DMS114 treated with DMSO at 0.1 percent for 48 hours (cell line): ENCODE data around the gene NSUN3.
A peak's percentile ranks its signal among the peaks of the same experiment; 100 is the strongest.
"Not testable (repeated sequence)": the region's sequence is repeated elsewhere in the genome, so short reads cannot be mapped to it uniquely, and the experiment has no call there.

Experiments
- DNase-seq: peaks from one replicate; lab custom pipeline; 2025; ENCODE audit not compliant: unreplicated experiment; lab: John Stamatoyannopoulos, UW

The NSUN3 gene

DNA sequence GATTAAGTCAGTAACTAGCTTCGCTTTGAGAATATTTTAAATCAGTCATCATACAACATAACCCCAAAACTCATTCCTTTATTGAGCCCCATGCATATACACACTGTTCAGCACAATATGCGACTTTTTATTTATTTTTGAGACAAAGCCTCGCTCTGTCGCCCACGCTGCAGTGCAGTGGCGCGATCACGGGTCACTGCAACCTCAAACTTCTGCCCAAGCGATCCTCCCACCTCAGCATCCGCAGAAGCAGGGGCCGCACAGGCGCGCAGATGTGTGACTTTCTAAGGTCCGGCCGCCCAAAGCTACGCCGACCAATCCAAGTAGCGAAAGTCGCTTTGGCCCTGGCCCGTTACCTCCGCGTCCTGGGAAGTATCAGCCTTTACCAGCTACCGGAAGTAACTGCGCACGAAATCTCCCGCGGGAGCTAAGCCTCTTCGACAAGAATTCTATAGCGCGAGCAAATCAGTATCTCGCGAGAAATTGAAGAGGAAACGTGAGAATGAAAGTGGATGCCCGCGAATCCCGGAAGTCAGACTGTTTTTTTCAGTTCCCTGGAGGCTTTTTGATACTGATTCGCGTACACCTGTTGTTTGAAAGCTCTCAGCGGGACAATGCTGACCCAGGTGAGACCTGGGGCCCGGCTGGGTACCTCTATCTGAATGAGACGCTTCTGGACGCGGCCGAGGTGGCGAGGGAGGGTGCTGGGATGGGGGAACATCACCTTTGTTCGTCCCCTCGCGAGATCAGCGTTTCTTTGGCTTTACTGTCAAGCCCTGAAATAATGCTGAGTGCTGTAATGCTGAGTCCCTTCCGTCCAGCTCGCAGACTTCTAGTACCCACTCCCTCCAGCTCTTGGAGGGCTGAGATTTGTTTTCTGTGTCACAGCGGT, at the start of gene NSUN3, which contains the start of gene DHFR2:
Gene NSUN3 (plus strand): TSS at position 549 of the 892 bp plus-strand sequence. CDS start 66 bp downstream, at position 615.
Gene DHFR2 (minus strand): TSS at position 404 of the 892 bp plus-strand sequence. CDS start 1,405 bp downstream, outside the sequence.
- peak; percentile 90 for DNase-seq

GRCh38 chr3:94015025-94015424, 47.8 kb upstream of the NSUN3 start:
- DNase-seq: no peak

- no peak for DNase-seq
Measured at GRCh38 chr3:94019659-94020058, 43.2 kb upstream of the NSUN3 start.

DNA sequence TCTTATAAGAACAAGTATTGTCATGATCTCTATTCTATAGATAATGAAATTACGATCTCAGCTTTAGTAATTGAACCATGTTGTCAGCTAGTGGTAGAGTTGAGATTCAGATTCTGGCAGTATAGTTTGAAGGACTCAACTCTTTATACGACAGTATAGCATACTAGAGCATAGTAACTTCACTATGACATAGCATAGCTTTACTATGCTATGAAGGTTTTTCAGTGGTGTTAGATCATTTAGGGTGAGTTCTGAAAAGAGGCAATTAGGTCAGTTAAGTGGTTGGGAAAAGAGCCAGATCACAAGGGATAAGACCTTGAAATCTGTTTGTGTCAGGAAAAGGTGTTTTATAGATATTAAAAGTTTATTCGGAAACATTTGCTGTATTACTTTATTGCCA, 42.6 kb upstream of the NSUN3 start:
- DNase-seq: no peak

DNA sequence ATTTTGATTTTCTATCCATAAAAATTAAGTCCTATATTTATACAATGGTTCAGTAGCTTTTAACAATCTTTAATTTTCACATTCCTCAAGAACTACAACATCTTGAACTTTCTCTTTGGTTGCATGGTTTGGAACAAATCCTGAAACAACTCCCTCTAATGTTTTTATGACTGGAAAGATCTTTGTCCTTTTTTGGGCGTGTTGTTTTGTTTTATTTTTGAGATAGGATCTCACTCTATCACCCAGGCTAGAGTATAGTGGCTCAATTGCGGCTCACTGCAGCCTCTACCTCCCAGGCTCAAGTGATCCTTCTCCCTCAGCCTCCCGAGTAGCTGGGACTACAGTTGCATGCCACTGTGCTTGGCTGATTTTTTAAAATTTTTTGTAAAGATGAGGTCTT, 38.5 kb upstream of the NSUN3 start:
- no peak for DNase-seq

- DNase-seq: no peak
Measured at GRCh38 chr3:94026623-94027022, 36.2 kb upstream of the NSUN3 start.

DNA sequence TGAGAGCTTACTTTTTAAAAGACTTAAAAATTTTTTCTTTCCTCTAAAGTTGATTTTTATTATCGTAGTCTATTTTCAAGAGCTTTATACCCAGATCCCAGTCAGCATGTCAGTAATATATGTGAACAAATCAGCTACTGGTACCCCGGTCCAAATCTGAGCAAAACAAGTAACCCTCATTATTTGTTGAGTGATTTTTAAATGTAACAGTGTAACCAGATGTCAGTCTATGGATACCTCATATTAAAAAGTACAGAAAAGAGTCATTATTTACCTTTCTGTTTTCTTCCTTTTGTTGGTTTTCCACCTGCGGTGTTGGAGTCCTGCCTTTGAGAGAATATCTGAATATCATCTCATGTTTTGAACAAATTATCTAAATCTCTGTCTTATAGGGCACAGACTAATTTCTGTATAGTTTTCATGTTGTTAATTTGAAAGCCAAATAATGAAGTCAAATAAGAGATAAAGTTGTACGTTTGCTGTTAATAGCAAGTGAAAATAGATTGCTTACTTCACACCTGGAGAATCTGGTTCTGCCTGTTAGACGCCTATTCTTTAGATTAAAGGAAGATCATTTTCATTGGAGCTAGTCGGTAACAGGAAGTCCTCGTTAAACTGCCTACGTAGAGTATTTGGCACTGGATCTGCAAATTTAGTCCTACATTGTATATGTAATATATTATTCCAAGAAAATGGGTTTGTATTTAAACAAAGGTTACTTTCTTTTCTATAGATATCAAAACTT, 34.6 kb upstream of the NSUN3 start, which contains the start of gene STX19:
Gene STX19 (minus strand): TSS at position 505 of the 745 bp plus-strand sequence. CDS start 13,328 bp downstream, outside the sequence.
- no peak for DNase-seq

DNA sequence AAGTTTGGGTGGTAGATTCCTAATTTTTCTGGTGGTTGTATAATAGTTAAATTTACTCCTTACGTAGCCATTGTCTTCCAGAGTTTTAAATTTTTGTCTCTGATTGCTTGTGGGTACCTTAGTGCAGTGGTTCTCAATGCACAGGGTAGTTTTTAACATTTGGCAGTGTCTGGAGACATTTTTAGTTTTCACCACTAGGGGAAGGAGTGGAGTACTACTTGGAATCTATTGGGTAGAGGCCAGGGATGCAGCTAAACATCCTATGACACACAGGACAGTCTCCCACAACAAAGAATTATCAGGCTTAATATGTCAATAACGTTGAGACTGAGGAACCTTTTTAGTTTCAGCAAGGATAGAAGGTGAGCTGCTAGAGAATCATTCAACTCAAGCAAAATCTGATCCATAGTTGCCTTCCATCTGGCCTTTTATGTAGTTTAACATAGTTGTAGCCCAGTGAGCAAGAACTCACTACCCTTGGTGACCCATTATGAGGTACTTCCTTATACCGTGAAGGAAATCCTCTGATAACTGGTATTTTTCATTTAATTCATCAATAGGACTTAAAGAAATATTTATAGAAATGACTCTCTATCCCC, 25.9 kb upstream of the NSUN3 start:
- DNase-seq: no peak

DNA sequence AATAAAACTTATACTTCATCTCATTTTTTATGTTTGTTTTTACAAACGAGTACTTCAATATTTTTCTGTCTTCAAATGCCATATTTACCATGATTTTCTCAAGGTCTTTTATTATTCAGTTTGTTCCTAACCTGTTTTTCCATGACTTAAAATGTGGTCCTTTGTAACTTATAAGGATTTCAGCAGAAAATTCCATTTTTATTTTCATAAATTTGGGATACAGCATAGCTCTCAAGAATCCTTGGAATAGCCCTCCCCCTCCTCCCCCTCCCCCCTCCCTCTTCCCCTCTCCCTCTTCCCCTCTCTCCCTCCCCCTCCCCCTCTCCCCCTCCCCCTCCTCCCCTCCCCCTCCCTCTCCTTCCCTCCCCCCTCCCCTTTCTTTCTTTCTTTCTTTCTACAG, 19.6 kb upstream of the NSUN3 start:
- no peak for DNase-seq

DNA sequence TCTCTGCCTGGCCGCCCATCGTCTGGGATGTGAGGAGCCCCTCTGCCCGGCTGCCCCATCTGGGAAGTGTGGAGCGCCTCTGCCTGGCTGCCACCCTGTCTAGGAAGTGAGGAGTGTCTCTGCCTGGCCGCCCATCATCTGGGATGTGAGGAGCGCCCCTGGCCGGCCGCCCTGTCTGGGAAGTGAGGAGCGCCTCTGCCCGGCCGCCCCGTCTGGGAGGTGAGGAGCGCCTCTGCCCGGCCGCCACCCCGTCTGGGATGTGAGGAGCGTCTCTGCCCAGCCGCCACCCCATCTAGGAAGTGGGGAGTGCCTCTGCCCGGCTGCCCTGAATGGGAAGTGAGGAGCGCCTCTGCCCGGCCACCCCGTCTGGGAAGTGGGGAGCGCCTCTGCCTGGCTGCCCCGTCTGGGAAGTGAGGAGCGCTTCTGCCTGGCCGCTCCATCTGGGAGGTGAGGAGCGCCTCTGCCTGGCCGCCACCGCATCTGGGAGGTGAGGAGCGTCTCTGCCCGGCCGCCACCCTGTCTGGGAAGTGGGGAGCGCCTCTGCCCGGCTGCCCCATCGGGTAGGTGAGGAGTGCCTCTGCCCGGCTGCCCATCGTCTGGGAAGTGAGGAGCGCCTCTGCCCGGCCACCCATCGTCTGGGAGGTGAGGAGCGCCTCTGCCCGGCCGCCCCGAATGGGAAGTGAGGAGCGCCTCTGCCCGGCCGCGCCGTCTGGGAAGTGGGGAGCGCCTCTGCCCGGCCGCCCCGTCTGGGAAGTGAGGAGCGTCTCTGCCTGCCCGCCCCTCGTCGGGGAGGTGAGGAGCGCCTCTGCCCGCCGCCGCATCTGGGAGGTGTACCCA, 18.5 kb upstream of the NSUN3 start:
- not testable (repeated sequence) for DNase-seq

GRCh38 chr3:94046533-94046932, 16.3 kb upstream of the NSUN3 start:
- no peak for DNase-seq

- DNase-seq: no peak
Measured at GRCh38 chr3:94049267-94049666, 13.6 kb upstream of the NSUN3 start.

DNA sequence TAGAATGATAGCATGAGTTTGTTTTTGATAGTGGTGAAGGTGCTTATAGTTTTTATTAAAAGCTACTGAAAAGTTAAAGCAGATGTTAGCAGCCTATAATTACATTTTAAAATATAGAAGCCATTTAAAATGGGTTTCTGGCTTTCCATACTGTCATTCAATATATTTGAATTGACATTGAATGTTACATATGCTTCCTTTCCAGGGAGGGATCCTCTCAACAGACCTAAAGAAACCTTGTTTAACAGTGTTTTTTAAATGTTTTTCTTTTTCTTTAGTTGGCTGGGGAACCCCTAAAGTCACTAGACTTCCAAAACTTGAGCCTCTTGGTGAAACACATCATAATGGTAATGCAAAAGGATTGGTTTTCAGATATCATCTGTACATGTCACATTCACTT, 12.3 kb upstream of the NSUN3 start:
- DNase-seq: no peak

DNA sequence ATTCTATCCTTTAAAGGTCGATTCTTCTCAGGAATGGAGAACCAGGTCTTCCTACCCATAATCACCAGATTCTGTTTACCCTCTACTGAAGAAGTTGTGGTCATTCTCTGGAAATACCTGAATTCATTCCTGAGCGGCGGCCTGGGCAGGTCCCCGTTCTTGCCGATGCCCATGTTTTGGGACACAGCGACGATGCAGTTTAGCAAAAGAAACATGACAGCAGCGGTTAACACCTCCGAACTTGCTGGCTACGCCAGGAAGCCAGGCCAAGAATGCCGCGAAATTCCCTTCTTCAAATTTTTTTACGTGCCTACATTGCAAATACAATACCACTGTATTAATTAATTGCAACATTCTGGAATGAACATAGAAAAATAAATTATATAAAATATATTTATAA, 1.6 kb upstream of the NSUN3 start:
- no peak for DNase-seq

GRCh38 chr3:94063496-94064119, 747 bp downstream of the NSUN3 start:
- DNase-seq: no peak

GRCh38 chr3:94064243-94064860, 1.5 kb downstream of the NSUN3 start:
- DNase-seq: no peak

DNA sequence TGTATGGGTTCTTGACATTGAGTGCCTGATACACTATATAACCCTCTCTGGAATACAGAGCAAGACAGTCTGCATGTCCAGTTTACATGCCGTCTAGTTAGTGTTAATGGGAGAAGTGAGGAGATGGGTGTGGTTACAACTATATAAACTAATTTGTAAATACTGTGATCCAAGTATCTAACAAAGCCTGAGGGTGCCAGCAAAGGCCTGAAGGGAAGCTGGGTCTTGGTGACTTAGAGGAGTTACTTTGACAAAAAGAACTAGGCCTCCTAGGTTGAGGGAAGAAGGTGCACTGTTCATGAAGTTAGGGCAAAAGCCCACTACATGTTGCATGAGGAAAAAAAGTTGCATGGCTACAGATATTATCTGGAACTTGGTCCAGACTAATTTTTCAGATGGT, 2.3 kb downstream of the NSUN3 start:
- DNase-seq: no peak

DNA sequence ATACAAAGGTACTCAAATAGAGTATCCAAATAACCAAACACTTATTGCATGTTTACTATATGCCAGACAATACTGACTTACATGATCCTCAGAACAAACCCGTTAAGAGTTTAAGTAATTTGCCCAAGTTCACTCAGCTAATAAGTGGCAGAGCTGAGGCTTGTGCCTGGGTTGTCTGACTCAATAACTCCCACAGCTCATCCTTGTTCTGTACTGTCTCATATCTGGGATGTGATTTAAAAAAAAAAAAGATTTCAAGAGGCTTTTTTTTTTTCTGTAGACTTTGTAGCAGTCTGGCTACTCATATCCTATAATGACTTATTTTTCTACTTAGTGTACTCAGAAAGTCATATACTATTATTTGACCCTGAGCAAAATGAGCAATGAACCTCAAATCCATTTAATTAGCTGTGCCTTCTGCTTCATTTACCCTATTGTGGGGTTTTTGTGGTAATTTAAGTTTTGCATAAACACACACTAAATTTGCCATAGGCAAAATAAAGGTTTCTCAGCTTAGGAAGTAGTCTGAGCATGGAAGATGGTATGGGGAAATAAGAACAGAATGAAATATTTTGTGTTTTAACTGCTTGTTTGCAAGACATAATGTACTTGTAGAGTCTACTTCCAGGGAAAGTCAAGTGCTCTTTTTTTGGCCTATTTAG, 3.1 kb downstream of the NSUN3 start:
- DNase-seq: no peak
